Measurements from ENCODE around the gene LTB4R.

Gene LTB4R

GRCh38 chr14:24339284-24340151, 28.2 kb downstream of the LTB4R start, which contains the start of gene RIPK3:
RIPK3 (minus strand) TSS chr14:24339991; CDS start chr14:24339826, 165 bp downstream.
- no peak for TF ChIP-seq EZH2phosphoT487 (IDR thresholded peaks at IDR 0.05; ENCODE audit: low read depth)
- TF ChIP-seq, protein P1, sequence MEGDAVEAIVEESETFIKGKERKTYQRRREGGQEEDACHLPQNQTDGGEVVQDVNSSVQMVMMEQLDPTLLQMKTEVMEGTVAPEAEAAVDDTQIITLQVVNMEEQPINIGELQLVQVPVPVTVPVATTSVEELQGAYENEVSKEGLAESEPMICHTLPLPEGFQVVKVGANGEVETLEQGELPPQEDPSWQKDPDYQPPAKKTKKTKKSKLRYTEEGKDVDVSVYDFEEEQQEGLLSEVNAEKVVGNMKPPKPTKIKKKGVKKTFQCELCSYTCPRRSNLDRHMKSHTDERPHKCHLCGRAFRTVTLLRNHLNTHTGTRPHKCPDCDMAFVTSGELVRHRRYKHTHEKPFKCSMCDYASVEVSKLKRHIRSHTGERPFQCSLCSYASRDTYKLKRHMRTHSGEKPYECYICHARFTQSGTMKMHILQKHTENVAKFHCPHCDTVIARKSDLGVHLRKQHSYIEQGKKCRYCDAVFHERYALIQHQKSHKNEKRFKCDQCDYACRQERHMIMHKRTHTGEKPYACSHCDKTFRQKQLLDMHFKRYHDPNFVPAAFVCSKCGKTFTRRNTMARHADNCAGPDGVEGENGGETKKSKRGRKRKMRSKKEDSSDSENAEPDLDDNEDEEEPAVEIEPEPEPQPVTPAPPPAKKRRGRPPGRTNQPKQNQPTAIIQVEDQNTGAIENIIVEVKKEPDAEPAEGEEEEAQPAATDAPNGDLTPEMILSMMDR (IDR thresholded peaks at IDR 0.05; ENCODE audit: low read depth, low read length) = no peak
- Histone ChIP-seq H3K4me1 (ENCODE audit: low read length) (peaks cover 11% of the 10 kb centered on the region; the same call in 1 of the 2 replicates), H4K20me1 (ENCODE audit: insufficient read depth, low read length) (no peaks in the 10 kb centered on the region), H3K27me3 (ENCODE audit: low read depth, low read length) (peaks cover 13% of the 10 kb centered on the region), H3K79me2 (ENCODE audit: low read length) (no peaks in the 10 kb centered on the region), H3K9me3 (ENCODE audit: insufficient read depth, low read length) (no peaks in the 10 kb centered on the region), H3K4me2 (ENCODE audit: low read length) (peak within 1 kb of the TSS; percentile 79), H3K9ac (ENCODE audit: low read length) (peak within 1 kb of the TSS; percentile 56), H2AFZ (ENCODE audit: low read depth, low read length) (peak within 1 kb of the TSS; percentile 61; the same call in 1 of the 2 replicates), H3K4me3 (ENCODE audit: low read length) (peak within 1 kb of the TSS; percentile 79), H3K36me3 (replicated peaks; ENCODE audit: low read depth, low read length) (no peaks in the 10 kb centered on the region), H3K27ac (ENCODE audit: low read length) (no peak within 1 kb of the TSS)

DNA sequence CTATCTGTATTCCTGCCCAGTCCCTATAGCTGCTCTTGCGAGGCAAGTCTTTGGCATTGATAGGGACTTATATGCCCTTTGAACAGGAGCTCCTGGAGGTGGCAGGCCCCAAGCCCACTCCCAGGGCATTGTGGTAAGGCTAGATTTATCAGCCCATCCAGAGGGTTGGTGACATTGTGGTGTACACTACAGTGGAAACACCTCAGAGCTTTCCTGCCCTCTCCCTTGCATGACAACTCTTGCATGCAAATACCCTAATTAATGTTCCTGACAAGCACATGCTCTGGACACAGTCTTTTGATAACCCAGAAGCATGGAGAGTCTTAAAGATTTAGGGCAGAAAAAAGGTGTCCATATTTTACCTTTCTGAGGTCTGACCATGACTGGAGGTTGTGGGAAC, 29.3 kb downstream of the LTB4R start:
- H3K4me2 ChIP-seq (ENCODE audit: low read length) = no peak overlapping the region
- TF ChIP-seq, protein P1 (IDR thresholded peaks at IDR 0.05; ENCODE audit: low read depth, low read length) = no peak
- no peak for TF ChIP-seq EZH2phosphoT487 (IDR thresholded peaks at IDR 0.05; ENCODE audit: low read depth)
- no peaks in the 10 kb centered on the region for H3K79me2 ChIP-seq (ENCODE audit: low read length)
- no peak overlapping the region for H3K27ac ChIP-seq (ENCODE audit: low read length)
- no peak overlapping the region for H3K4me3 ChIP-seq (ENCODE audit: low read length)
- H3K9ac ChIP-seq (ENCODE audit: low read length) = no peak overlapping the region
- H3K36me3 ChIP-seq (replicated peaks; ENCODE audit: low read depth, low read length) = no peaks in the 10 kb centered on the region
- H3K27me3 ChIP-seq (ENCODE audit: low read depth, low read length) = peaks cover 5% of the 10 kb centered on the region; the same call in 1 of the 2 replicates
- H3K4me1 ChIP-seq (ENCODE audit: low read length) = peaks cover 11% of the 10 kb centered on the region; the same call in 1 of the 2 replicates
- no peaks in the 10 kb centered on the region for H4K20me1 ChIP-seq (ENCODE audit: insufficient read depth, low read length)
- H2AFZ ChIP-seq (ENCODE audit: low read depth, low read length) = no peak overlapping the region
- H3K9me3 ChIP-seq (ENCODE audit: insufficient read depth, low read length) = no peaks in the 10 kb centered on the region

GRCh38 chr14:24342889-24343288, 31.6 kb downstream of the LTB4R start:
- H3K27me3 ChIP-seq (ENCODE audit: low read depth, low read length) = 0 out of 2 replicates have a peak, but pooled peaks cover 5% of the 10 kb centered on the region
- H3K4me3 ChIP-seq (ENCODE audit: low read length) = no peak overlapping the region
- no peaks in the 10 kb centered on the region for H3K9me3 ChIP-seq (ENCODE audit: insufficient read depth, low read length)
- TF ChIP-seq EZH2phosphoT487 (IDR thresholded peaks at IDR 0.05; ENCODE audit: low read depth) = no peak
- H4K20me1 ChIP-seq (ENCODE audit: insufficient read depth, low read length) = no peaks in the 10 kb centered on the region
- peaks cover 11% of the 10 kb centered on the region; the same call in 1 of the 2 replicates for H3K4me1 ChIP-seq (ENCODE audit: low read length)
- no peak overlapping the region for H2AFZ ChIP-seq (ENCODE audit: low read depth, low read length)
- no peak overlapping the region for H3K27ac ChIP-seq (ENCODE audit: low read length)
- no peaks in the 10 kb centered on the region for H3K36me3 ChIP-seq (replicated peaks; ENCODE audit: low read depth, low read length)
- H3K79me2 ChIP-seq (ENCODE audit: low read length) = no peaks in the 10 kb centered on the region
- H3K9ac ChIP-seq (ENCODE audit: low read length) = no peak overlapping the region
- H3K4me2 ChIP-seq (ENCODE audit: low read length) = no peak overlapping the region

GRCh38 chr14:24343795-24344660, 32.7 kb downstream of the LTB4R start:
- TF ChIP-seq, protein P1 (IDR thresholded peaks at IDR 0.05; ENCODE audit: low read depth, low read length) = no peak
- no peak for TF ChIP-seq EZH2phosphoT487 (IDR thresholded peaks at IDR 0.05; ENCODE audit: low read depth)
- H2AFZ ChIP-seq (ENCODE audit: low read depth, low read length) = no peak overlapping the region
- H3K9me3 ChIP-seq (ENCODE audit: insufficient read depth, low read length) = no peaks in the 10 kb centered on the region
- H4K20me1 ChIP-seq (ENCODE audit: insufficient read depth, low read length) = no peaks in the 10 kb centered on the region
- no peak overlapping the region for H3K27ac ChIP-seq (ENCODE audit: low read length)
- H3K4me3 ChIP-seq (ENCODE audit: low read length) = no peak overlapping the region
- H3K27me3 ChIP-seq (ENCODE audit: low read depth, low read length) = 0 out of 2 replicates have a peak, but pooled peaks cover 8% of the 10 kb centered on the region
- H3K9ac ChIP-seq (ENCODE audit: low read length) = no peak overlapping the region
- H3K79me2 ChIP-seq (ENCODE audit: low read length) = no peaks in the 10 kb centered on the region
- no peaks in the 10 kb centered on the region for H3K36me3 ChIP-seq (replicated peaks; ENCODE audit: low read depth, low read length)
- H3K4me1 ChIP-seq (ENCODE audit: low read length) = peaks cover 10% of the 10 kb centered on the region; the same call in 1 of the 2 replicates
- 0 out of 2 replicates have a peak overlapping the region, but pooled peaks have one; percentile 3 for H3K4me2 ChIP-seq (ENCODE audit: low read length)

All from OCI-LY3 (cell line).